DOHH2 (cell line): Measurements from ENCODE around the gene CEP70.

ENCODE experiments used
- CTCF ChIP-seq: fragments of 200-600 bp; sonication (generic); IDR thresholded peaks from one replicate; pipeline ENCODE4 v1.5.1; 2014; ENCODE audit warnings: antibody characterized with exemption, mild to moderate bottlenecking, low read depth, low read length; ENCODE audit not compliant: poor library complexity, severe bottlenecking
- EZH2phosphoT487 ChIP-seq: fragments of 200-600 bp; sonication (generic); IDR thresholded peaks from 2 replicates; pipeline ENCODE4 v1.6.1; 2017; ENCODE audit warnings: borderline replicate concordance, mild to moderate bottlenecking, antibody characterized with exemption, low read length, moderate library complexity, mixed read lengths

GRCh38 chr3:138473391-138473790 lies 120.7 kb downstream of the CEP70 start:
- no peak for TF ChIP-seq CTCF
- TF ChIP-seq EZH2phosphoT487: no peak
